Hepatic stellate cell (primary cell): ENCODE measurements around the gene ABHD16B.
A peak's percentile ranks its signal among the peaks of the same experiment; 100 is the strongest.
"Not testable (repeated sequence)": the region's sequence is repeated elsewhere in the genome, so short reads cannot be mapped to it uniquely, and the experiment has no call there.

Source experiments
- DNase-seq: peaks from one replicate; pipeline ENCODE4 v3.0.0; 2011; ENCODE audit warnings: low spot score

Gene ABHD16B

DNA sequence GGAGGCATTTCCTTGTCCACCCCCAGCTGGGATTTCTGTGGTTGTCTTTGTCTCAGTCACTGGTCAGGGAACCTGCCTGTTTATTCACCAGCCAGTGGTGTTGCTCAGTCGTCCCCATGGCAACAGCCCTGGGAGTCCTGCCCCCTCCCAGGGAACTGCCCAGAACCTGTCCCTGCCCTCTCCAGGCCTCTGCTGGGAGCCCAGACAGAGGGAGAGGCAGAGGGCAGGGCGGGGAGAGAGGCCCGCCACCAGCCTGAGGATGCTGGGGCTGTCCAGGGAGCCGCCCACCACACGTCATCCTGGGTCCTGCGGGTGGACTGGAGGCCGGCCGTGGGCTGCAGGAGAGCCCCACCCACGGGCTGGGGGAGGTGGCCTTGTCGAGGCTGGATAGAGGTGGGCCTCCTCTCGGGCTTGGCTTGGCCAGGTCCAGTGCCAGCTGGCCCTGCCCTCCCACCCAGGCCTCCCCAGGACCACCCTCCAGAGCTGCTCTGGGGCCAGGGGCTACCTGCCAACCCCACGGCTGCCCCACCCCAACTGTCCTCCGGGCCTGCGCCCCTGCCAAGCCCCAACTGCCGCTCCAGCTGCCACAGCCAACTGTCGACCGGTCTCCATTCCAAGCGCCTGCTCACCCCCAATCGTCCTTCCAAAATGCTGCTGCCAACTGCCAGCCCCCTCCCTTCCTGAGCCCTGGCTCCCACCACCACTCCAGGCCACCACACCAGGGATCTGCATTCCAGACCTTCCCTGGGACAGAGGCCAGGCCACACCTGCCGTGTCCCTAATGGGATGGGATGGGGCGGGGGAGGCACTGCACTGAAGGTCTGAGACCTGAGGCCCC is 26.1 kb upstream of the ABHD16B start:
- peak; percentile 100 for DNase-seq

- DNase-seq, result no peak
These were observed 24.6 kb upstream of the ABHD16B start for GRCh38 chr20:63836458-63837344.

DNA sequence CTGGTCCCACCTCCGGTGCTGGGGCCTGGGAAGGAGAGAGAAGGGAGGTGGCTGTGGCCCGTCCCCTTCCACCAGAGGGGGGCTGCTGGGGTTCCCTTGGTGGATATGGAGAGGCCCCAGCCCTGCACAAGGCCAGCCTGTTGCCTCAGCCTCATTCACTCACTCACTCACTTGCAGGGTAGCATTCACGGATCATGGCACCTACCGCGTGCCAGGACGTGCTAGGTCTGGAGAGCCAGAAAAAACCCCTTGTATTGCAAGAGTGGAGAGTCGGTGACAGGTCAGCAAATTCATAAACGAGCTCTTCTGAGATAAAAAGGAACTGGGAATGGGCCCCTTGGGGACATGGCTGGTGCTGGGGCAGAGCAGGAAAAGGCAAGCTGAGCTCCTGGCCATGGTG is 23.8 kb upstream of the ABHD16B start:
- no peak for DNase-seq

GRCh38 chr20:63839620-63840019 is 21.7 kb upstream of the ABHD16B start:
- no peak for DNase-seq

- no peak for DNase-seq
These were observed 20.9 kb upstream of the ABHD16B start for GRCh38 chr20:63840405-63840828.

- no peak for DNase-seq
These were observed 19.0 kb upstream of the ABHD16B start for GRCh38 chr20:63842258-63842657.

- DNase-seq, result no peak
These were observed 18.1 kb upstream of the ABHD16B start for GRCh38 chr20:63843222-63843621.

DNA sequence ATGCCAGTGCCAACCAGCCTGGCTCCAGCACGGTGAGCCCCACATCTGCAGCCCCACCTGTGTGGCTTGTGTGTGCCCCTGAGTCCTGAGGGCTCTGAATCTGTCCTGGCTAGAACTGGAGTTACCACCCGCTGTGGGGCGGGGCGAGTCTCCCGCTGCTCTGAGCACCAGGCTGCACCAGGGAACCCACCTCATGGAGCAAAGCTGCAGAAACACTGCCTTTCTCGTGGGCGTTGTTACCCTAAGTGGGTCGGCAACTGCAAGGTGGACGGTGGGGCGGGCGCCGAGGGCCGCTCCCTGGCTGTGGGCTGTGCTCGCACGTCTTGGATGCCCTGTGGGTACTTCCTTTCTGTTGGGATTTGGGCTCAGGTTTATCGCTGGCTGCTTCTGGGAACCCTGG is 17.5 kb upstream of the ABHD16B start:
- no peak for DNase-seq

DNA sequence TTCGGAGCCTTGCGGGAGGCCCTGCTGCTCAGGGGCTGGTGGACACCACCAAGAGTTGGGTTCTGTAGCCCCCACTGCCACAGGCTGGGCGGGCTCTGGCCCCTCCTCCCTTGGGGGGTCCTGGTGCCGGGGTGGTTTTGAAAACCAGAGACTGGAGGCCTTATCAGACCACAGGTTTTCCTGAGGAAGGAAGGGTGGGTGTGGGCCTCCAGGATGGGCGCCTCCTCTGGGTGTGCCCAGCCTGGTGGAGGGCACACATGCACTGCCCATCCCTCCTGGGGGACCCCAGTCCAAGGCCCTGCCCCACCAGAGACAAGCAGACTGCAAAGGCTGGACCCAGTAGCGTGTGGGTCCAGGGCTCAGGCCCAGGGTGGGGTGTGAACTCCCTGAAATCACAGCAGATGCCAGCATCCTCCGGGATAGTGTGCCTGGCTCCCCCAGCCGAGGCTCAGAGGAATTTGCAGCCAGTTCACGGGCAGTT is 16.7 kb upstream of the ABHD16B start:
- no peak for DNase-seq

GRCh38 chr20:63846128-63846771 is 15.0 kb upstream of the ABHD16B start:
- peak; percentile 86 for DNase-seq

DNA sequence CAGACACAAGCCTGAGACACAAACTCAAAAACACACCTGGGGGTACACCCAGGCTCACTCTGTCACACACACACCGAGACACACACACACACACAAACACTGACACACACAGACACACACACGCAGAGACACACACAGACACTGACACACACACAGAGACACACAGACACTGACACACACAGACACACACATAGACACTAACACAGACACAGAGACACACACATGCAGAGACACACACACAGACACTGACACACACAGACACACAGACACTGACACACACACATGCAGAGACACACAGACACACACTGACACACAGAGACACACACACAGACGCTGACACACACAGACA is 14.4 kb upstream of the ABHD16B start:
- DNase-seq, result no peak

- DNase-seq, result no peak
These were observed 13.9 kb upstream of the ABHD16B start for GRCh38 chr20:63847237-63848002.

DNA sequence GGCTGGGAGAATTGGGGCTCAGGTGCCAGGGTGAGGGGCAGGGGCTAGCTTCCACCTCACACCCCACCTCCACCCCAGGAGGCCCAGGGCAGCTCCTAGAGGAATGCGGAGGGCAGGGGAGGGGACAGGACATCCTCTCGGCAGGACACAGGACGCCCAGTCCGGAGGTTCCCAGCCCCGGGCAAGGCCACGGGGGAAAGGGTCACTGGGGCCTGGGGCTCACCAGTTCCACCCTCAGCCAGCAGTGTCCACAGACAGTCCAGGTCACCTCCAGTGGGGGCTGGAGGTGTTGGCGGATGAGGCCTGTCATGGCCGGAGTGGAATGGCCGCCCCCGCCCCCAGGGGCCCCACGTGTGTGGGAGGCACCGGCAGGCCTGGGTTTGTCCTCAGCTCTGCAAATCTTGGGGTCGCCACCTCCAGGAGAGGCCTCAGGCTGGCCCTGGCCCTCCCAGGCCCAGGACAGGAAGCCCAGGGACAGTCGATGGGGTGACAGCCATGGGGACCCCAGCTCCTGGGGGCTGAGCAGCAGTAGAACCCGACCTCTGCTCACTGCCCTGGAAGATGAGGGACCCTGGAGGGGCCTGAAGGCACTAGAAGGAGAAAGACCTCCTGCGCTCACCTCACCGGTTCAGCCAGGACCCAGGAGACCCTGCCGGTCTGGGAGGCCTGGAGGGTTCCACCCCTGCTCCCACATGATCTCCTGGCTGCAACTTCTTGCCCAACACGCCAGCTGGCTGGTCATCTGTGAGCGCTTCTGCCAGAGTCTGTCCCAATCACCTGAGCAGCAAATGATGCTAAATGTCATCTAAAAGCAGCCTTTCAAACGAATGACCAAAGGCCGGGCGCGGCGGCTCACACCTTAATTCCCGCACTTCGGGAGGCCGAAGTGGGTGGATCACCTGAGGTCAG is 13.0 kb upstream of the ABHD16B start:
- no peak for DNase-seq

- DNase-seq, result no peak
These were observed 10.4 kb upstream of the ABHD16B start for GRCh38 chr20:63850689-63851547.

DNA sequence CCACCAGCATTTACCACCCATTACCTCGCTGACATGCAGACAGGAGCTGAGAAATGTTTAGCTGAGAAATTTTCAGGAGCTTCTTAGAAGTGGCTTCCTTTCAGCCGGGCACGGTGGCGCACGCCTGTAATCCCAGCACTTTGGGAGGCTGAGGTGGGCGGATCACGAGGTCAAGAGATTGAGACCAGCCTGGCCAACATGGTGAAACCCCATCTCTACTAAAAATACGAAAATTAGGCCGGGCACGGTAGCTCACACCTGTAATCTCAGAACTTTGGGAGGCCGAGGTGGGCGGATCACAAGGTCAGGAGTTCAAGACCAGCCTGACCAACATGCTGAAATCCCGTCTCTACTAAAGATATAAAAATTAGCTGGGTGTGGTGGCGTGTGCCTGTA is 9.8 kb upstream of the ABHD16B start:
- DNase-seq, result not testable (repeated sequence)

DNA sequence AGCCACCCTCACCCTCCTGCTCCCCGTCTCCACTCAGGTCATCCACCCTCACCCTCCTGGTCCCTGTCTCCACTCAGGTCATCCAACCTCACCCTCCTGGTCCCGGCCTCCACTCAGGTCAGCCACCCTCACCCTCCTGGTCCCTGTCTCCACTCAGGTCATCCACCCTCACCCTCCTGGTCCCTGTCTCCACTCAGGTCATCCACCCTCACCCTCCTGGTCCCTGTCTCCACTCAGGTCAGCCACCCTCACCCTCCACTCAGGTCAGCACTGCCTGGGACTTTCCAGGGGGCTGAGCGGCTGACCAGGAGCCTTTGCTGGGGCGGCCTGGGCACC is 7.6 kb upstream of the ABHD16B start:
- DNase-seq, result not testable (repeated sequence)

DNA sequence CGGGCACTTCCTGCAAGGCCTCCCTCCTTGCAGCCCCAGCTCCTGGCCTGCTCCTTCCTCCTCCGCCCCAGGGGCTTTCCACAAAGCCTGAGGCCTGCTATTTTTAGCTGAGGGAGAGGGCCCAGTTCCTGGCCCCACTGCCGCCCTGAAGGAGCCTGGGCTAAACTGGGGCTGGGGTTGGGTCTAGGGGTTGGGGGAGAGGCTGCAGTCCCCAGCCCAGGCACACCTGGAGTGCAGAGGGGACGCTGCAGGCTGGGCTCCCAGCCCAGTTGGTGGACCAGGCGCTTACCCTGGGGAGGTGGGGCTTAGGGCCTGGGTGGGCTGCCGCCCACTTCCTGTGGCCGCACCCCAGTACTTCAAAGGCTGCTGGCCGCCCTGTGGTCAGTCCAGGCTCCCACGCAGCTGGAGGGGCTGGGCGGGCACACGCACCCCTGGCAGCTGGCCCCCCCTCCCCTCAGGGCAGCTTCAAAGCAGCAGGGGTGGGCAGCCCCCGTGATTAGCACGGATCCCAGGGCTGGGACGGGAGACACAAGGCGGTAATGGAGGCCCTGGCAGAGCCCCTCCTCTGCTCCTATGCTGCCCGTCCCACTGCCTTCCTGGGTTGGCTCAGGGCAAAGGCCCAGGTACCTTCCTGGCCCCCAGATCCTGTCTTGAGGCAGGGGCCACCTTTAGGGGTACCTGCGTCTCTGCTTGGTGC is 7.1 kb upstream of the ABHD16B start:
- DNase-seq, result no peak

GRCh38 chr20:63854766-63855362 is 6.4 kb upstream of the ABHD16B start:
- DNase-seq, result no peak
